ENCODE measurements around the gene C20orf173. TPM values are rescaled to one million over a fixed set of nuclear protein-coding genes. Genes with fewer than 3 reads are reported as not detected.

C20orf173 gene, protein sequence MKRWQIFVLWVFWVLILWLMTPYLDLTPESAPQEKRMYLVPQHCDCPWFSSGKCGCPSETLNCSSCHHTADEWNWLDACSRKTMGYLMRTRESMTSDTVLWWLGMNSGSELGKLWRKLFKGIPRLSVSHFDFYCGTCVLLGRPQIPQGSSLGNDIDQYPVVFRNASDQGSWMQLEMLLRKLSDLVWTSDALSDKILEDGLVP
- total RNA-seq (2021; ENCODE audit: unreplicated experiment): not detected
- not detected for polyA plus RNA-seq (2012; ENCODE audit: insufficient read length)
- not detected for Bru-seq, nascent RNA
- not detected for BruChase-seq, experiment 1, labeled RNA remaining after a 2-hour chase
- BruChase-seq, experiment 2, labeled RNA remaining after a 6-hour chase: percentile 11 among the genes with signal in this experiment
- long read RNA-seq: 0 reads

DNA sequence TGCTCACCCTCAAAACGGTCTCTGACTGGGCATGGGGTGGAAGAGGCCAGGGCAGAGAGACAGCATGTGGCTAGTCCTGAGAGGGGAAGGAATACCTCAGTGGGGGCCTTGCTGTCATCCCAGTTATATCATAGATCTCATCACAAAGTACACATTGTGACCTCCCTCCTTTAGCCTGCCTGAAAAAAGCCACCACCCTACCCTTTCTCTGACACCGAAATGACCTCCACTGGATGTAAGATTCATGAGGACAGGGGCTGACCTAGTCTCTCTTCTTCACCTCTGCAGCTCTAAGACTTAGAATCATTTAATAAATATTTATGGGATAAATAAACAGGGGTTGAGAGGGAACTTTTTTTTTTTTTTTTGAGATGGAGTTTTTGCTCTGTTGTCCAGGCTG is at the start of gene C20orf173:
C20orf173 (minus strand) TSS at position 101 of the 400 bp plus-strand sequence. CDS start 279 bp downstream, outside the sequence.
- Histone ChIP-seq H3K36me3 (ENCODE audit: control insufficient read depth, insufficient read depth, low read length) (no peaks in the 10 kb centered on the region), H3K27me3 (ENCODE audit: control insufficient read depth, insufficient read depth, low read length) (no peaks in the 10 kb centered on the region), H3K27ac (ENCODE audit: low read length) (no peak within 1 kb of the TSS), H3K4me1 (ENCODE audit: control insufficient read depth, insufficient read depth, low read length) (no peaks in the 10 kb centered on the region), H3K4me3 (ENCODE audit: low read depth in 2 of 2, low read length in 2 of 2) (no peak within 1 kb of the TSS), H3K9me3 (ENCODE audit: control insufficient read depth, insufficient read depth, low read depth, low read length) (no peaks in the 10 kb centered on the region)
- intact Hi-C loops (cut with micrococcal nuclease; ENCODE audit: unreplicated experiment): no loop called here
- TF ChIP-seq TCF7L2 (IDR thresholded peaks at IDR 0.05; ENCODE audit: low read depth, low read length): no peak
- TF ChIP-seq POLR2AphosphoS5 (IDR thresholded peaks at IDR 0.05; ENCODE audit: low read depth, low read length): no peak
- TF ChIP-seq SIN3A (IDR thresholded peaks at IDR 0.05; ENCODE audit: borderline replicate concordance, insufficient read depth, low read depth, low read length): no peak
- TF ChIP-seq, protein P1, sequence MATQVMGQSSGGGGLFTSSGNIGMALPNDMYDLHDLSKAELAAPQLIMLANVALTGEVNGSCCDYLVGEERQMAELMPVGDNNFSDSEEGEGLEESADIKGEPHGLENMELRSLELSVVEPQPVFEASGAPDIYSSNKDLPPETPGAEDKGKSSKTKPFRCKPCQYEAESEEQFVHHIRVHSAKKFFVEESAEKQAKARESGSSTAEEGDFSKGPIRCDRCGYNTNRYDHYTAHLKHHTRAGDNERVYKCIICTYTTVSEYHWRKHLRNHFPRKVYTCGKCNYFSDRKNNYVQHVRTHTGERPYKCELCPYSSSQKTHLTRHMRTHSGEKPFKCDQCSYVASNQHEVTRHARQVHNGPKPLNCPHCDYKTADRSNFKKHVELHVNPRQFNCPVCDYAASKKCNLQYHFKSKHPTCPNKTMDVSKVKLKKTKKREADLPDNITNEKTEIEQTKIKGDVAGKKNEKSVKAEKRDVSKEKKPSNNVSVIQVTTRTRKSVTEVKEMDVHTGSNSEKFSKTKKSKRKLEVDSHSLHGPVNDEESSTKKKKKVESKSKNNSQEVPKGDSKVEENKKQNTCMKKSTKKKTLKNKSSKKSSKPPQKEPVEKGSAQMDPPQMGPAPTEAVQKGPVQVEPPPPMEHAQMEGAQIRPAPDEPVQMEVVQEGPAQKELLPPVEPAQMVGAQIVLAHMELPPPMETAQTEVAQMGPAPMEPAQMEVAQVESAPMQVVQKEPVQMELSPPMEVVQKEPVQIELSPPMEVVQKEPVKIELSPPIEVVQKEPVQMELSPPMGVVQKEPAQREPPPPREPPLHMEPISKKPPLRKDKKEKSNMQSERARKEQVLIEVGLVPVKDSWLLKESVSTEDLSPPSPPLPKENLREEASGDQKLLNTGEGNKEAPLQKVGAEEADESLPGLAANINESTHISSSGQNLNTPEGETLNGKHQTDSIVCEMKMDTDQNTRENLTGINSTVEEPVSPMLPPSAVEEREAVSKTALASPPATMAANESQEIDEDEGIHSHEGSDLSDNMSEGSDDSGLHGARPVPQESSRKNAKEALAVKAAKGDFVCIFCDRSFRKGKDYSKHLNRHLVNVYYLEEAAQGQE (IDR thresholded peaks at IDR 0.05; ENCODE audit: insufficient read depth in 1 of 2, low read depth in 2 of 2, low read length in 1 of 2): no peak
- TF ChIP-seq, protein P2, sequence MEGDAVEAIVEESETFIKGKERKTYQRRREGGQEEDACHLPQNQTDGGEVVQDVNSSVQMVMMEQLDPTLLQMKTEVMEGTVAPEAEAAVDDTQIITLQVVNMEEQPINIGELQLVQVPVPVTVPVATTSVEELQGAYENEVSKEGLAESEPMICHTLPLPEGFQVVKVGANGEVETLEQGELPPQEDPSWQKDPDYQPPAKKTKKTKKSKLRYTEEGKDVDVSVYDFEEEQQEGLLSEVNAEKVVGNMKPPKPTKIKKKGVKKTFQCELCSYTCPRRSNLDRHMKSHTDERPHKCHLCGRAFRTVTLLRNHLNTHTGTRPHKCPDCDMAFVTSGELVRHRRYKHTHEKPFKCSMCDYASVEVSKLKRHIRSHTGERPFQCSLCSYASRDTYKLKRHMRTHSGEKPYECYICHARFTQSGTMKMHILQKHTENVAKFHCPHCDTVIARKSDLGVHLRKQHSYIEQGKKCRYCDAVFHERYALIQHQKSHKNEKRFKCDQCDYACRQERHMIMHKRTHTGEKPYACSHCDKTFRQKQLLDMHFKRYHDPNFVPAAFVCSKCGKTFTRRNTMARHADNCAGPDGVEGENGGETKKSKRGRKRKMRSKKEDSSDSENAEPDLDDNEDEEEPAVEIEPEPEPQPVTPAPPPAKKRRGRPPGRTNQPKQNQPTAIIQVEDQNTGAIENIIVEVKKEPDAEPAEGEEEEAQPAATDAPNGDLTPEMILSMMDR (IDR thresholded peaks at IDR 0.05): no peak
- ChIA-PET CTCF (interaction anchor here (0.7 kb wide), 1 partner anchor 37 kb away, joined by 6 read pairs; no protein-coding TSS in a partner anchor), POLR2A (interaction anchor here (0.7 kb wide), 1 partner anchor 195 kb away, joined by 6 read pairs; no protein-coding TSS in a partner anchor)
- no TSS peak for BruUV-seq (replicated peaks)
- no peak for ATAC-seq
- DNase-seq (ENCODE audit: low read depth, low spot score): no peak
- in situ Hi-C loops (cut with HindIII; ENCODE audit: low pct_unique_long_range_greater_than_20kb, low sequenced_read_pairs): no loop called here

DNA sequence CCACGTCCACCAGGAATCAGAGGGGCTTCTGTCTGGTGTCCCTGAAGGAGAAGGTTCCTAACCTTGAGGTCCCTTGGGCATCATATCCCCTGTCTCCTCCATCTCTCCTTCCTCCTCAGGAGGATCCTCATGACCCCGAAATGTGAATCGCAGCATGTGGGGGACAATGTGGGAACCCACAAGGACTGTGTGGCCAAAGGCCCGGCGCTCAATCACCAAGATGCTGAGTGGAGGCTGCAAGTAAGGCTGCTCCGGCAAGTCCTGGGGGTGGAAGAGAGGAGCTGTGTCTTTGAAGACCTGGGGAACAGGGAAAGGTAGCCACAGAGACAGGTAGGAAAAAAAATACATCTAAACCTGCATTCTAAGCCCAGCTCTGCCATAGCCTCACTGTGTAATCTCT is 49.7 kb upstream of the C20orf173 start:
- in situ Hi-C loops (cut with HindIII; ENCODE audit: low pct_unique_long_range_greater_than_20kb, low sequenced_read_pairs) (no loop called here), intact Hi-C loops (cut with micrococcal nuclease; ENCODE audit: unreplicated experiment) (no loop called here)
- Histone ChIP-seq H3K36me3 (ENCODE audit: control insufficient read depth, insufficient read depth, low read length) (no peaks in the 10 kb centered on the region), H3K4me1 (ENCODE audit: control insufficient read depth, insufficient read depth, low read length) (no peaks in the 10 kb centered on the region), H3K27me3 (ENCODE audit: control insufficient read depth, insufficient read depth, low read length) (no peaks in the 10 kb centered on the region), H3K9me3 (ENCODE audit: control insufficient read depth, insufficient read depth, low read depth, low read length) (no peaks in the 10 kb centered on the region), H3K4me3 (ENCODE audit: low read depth in 2 of 2, low read length in 2 of 2) (no peak overlapping the region), H3K27ac (ENCODE audit: low read length) (no peak overlapping the region)
- DNase-seq (ENCODE audit: low read depth, low spot score): no peak
- POLR2A ChIA-PET: interaction anchor here (0.5 kb wide), 1 partner anchor 13 kb away, joined by 4 read pairs; no protein-coding TSS in a partner anchor
- ATAC-seq: no peak
- no TSS peak for BruUV-seq (replicated peaks)
- TF ChIP-seq TCF7L2 (IDR thresholded peaks at IDR 0.05; ENCODE audit: low read depth, low read length): no peak
- TF ChIP-seq, protein P1 (IDR thresholded peaks at IDR 0.05; ENCODE audit: insufficient read depth in 1 of 2, low read depth in 2 of 2, low read length in 1 of 2): no peak
- no peak for TF ChIP-seq POLR2AphosphoS5 (IDR thresholded peaks at IDR 0.05; ENCODE audit: low read depth, low read length)
- no peak for TF ChIP-seq SIN3A (IDR thresholded peaks at IDR 0.05; ENCODE audit: borderline replicate concordance, insufficient read depth, low read depth, low read length)
- TF ChIP-seq, protein P2 (IDR thresholded peaks at IDR 0.05): no peak
- CTCF ChIA-PET: no interaction called here

All from Panc1 (cell line).